H1 (cell line): ENCODE data around the gene GABRB2. TPM values are rescaled to one million over a fixed set of nuclear protein-coding genes. Genes with fewer than 3 reads are reported as not detected.

Experiments used
- BRCA1 ChIP-seq: IDR thresholded peaks from 2 replicates; pipeline ENCODE4 v1.6.1; 2012; ENCODE audit warnings: low read depth, low read length, improper control_type of control experiment
- CBX8 ChIP-seq: fragments of 300-800, 300-1000 bp; sonication (generic); IDR thresholded peaks from 2 replicates; pipeline ENCODE4 v1.7.1; 2016; ENCODE audit warnings: low read depth, low read length, borderline replicate concordance
- GTF2F1 ChIP-seq: IDR thresholded peaks from 2 replicates; pipeline ENCODE4 v1.6.1; 2012; ENCODE audit warnings: low read depth, low read length, improper control_type of control experiment, borderline replicate concordance
- KDM5A ChIP-seq: fragments of 200-600 bp; IDR thresholded peaks from 2 replicates; pipeline ENCODE4 v1.7.1; 2012; ENCODE audit warnings: mild to moderate bottlenecking, low read length, inconsistent platforms, mixed read lengths
- MAFK ChIP-seq: IDR thresholded peaks from 2 replicates; pipeline ENCODE4 v1.6.1; 2012; ENCODE audit warnings: low read depth, mild to moderate bottlenecking, improper control_type of control experiment, low read length
- PHF8 ChIP-seq: fragments of 200-600 bp; sonication (generic); conservative IDR thresholded peaks from 2 replicates; pipeline ENCODE4 v1.7.1; 2012; ENCODE audit warnings: low read depth, mild to moderate bottlenecking, inconsistent platforms, low read length, moderate library complexity
- TAF7 ChIP-seq: optimal IDR thresholded peaks from 2 replicates; pipeline ENCODE3; 2011; ENCODE audit warnings: low read depth, mild to moderate bottlenecking, inconsistent platforms, low read length, moderate library complexity, borderline replicate concordance
- TCF12 ChIP-seq: IDR thresholded peaks from 2 replicates; pipeline ENCODE4 v1.6.1; 2011; ENCODE audit warnings: low read depth, mild to moderate bottlenecking, low read length
- polyA plus RNA-seq, 7 experiments: library from polyadenylated mRNA; depleted of rRNA in 3 of 7; stranded (reverse) in 5 of 7; unstranded in 2 of 7; fragments of >200 nt in 5 of 7; fragments of 200-250 nt in 2 of 7; gene quantifications; 1 replicate in 5 of 7; 2 replicates in 1 of 7; 4 replicates in 1 of 7; pipeline versions ENCODE4 v1.2.1 to v1.2.3, GENCODE V29; 2011 to 2013; ENCODE audit warnings: missing spikeins in 2 of 7, mixed read lengths in 2 of 7
- total RNA-seq: library from RNA; stranded (reverse); fragmentation: NEBNext Ultra II Directional; extraction: Animal tissue kit (Norgen Biotek cat#: 25700); gene quantifications from 2 replicates; pipeline ENCODE4 v1.2.1, GENCODE V29; 2021

Gene GABRB2
- total and polyA plus RNA-seq, 2 of the 8 experiments (the other 6 are each of a cell fraction or from before 2014, with no cell fraction given): 0.54 to 1.9 TPM

- TF ChIP-seq MAFK: no peak
- TF ChIP-seq PHF8: no peak
- TF ChIP-seq KDM5A: no peak
- no peak for TF ChIP-seq BRCA1
- TF ChIP-seq TAF7: no peak
- no peak for TF ChIP-seq CBX8
- no peak for TF ChIP-seq GTF2F1
- TF ChIP-seq TCF12: no peak
Observed at GRCh38 chr5:161312882-161313281, 233.6 kb downstream of the GABRB2 start (continued).
